Progenitor cell of endocrine pancreas (in vitro differentiated cells): Measurements from ENCODE around the gene KHDRBS2. TPM values are rescaled to one million over a fixed set of nuclear protein-coding genes. Genes with fewer than 3 reads are reported as not detected.

Experiments used
- DNase-seq: peaks from one replicate; pipeline ENCODE4 v3.0.0; 2021; ENCODE audit warnings: low spot score; ENCODE audit not compliant: unreplicated experiment
- H3K27ac Mint-ChIP-seq: 2 replicates; pipeline ENCODE4 v1.8.0; 2021; ENCODE audit warnings: mild to moderate bottlenecking, moderate library complexity, mixed read lengths
- H3K27me3 Mint-ChIP-seq: 2 replicates; pipeline ENCODE4 v1.8.0; 2021; ENCODE audit warnings: mixed read lengths
- H3K36me3 Mint-ChIP-seq: 2 replicates; pipeline ENCODE4 v1.8.0; 2022; ENCODE audit warnings: mixed read lengths; ENCODE audit not compliant: insufficient read depth
- H3K4me1 Mint-ChIP-seq: 2 replicates; pipeline ENCODE4 v1.8.0; 2021; ENCODE audit warnings: low read depth, mixed read lengths
- H3K4me3 Mint-ChIP-seq: 2 replicates; pipeline ENCODE4 v1.8.0; 2021; ENCODE audit warnings: low read depth, mild to moderate bottlenecking, moderate library complexity, mixed read lengths
- H3K9me3 Mint-ChIP-seq: 2 replicates; pipeline ENCODE4 v1.8.0; 2021; ENCODE audit warnings: low read depth, mixed read lengths
- total RNA-seq: library from RNA; stranded (reverse); gene quantifications from 2 replicates; pipeline ENCODE4 v1.2.1, GENCODE V29; 2021
- TF ChIP-seq, protein P1 (sequence below): fragments of 200-600 bp; sonication (generic); IDR thresholded peaks from one replicate; pipeline ENCODE4 v1.5.0; 2021; ENCODE audit warnings: antibody characterized with exemption, mild to moderate bottlenecking; ENCODE audit not compliant: unreplicated experiment

KHDRBS2 gene
- total RNA-seq, 1 donor from 2014 or later: 9.7 TPM

- Mint-ChIP-seq H3K27me3 (no peaks in the 10 kb centered on the region), H3K9me3 (peaks cover 14% of the 10 kb centered on the region), H3K4me3 (no peak overlapping the region), H3K27ac (no peak overlapping the region), H3K36me3 (peaks cover 14% of the 10 kb centered on the region), H3K4me1 (no peaks in the 10 kb centered on the region)
- TF ChIP-seq, protein P1, sequence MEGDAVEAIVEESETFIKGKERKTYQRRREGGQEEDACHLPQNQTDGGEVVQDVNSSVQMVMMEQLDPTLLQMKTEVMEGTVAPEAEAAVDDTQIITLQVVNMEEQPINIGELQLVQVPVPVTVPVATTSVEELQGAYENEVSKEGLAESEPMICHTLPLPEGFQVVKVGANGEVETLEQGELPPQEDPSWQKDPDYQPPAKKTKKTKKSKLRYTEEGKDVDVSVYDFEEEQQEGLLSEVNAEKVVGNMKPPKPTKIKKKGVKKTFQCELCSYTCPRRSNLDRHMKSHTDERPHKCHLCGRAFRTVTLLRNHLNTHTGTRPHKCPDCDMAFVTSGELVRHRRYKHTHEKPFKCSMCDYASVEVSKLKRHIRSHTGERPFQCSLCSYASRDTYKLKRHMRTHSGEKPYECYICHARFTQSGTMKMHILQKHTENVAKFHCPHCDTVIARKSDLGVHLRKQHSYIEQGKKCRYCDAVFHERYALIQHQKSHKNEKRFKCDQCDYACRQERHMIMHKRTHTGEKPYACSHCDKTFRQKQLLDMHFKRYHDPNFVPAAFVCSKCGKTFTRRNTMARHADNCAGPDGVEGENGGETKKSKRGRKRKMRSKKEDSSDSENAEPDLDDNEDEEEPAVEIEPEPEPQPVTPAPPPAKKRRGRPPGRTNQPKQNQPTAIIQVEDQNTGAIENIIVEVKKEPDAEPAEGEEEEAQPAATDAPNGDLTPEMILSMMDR: no peak
- no peak for DNase-seq
Observed at GRCh38 chr6:62162858-62163257, 123.2 kb downstream of the KHDRBS2 start.

DNA sequence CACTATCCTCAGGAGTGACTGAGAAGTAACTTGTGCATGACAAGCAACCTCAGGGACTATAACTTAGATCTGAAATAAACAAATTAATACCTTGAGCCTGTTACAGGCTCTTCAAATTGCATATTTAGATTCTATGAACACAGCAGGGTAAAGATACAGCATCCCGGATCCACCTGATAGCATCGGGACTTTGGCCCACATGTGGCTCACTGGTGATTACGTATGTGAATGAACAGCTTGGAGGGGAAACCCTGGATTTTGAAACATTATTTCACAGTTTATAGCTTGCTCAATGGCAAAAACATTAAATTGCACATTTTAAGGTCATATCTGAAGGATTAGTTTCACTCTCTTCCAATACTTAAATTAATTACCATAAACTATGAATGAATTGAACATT is 133.2 kb downstream of the KHDRBS2 start:
- H3K27ac Mint-ChIP-seq: no peak overlapping the region
- H3K27me3 Mint-ChIP-seq: no peaks in the 10 kb centered on the region
- no peak for DNase-seq
- peaks cover 12% of the 10 kb centered on the region for H3K4me1 Mint-ChIP-seq
- peaks cover 1% of the 10 kb centered on the region for H3K9me3 Mint-ChIP-seq
- no peak overlapping the region for H3K4me3 Mint-ChIP-seq
- TF ChIP-seq, protein P1: no peak
- peaks cover 1% of the 10 kb centered on the region for H3K36me3 Mint-ChIP-seq

DNA sequence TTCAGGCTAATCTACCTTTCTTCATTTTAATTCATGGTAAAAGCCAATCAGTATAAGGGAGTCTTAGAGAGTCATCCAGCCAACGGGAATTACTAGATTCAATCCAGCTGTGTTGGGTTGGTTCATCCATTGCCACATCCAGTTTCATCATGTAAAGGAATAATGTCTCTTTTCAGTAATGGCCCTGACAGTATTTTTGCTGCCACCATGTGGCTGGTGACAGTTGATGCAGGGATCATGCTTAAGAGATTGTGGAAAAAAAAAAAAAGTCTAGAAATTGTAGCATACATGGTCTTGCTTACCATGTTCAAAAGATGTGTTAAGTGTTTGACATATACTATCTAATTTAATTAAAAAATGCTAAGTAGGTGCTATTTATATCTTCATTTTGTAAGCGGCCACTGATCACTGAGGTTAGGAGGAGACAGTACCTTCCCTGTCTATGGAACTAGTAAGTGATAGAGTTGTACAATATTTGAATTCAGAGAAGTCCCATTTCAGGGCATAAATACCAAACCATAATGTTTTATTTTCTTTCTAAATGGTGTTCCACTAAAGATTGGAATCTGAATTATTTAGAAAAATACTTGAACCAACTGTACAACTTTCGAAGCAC is 135.9 kb downstream of the KHDRBS2 start:
- no peak for DNase-seq
- H3K4me3 Mint-ChIP-seq: no peak overlapping the region
- H3K4me1 Mint-ChIP-seq: peaks cover 18% of the 10 kb centered on the region
- TF ChIP-seq, protein P1: peak; percentile 83
- H3K27me3 Mint-ChIP-seq: no peaks in the 10 kb centered on the region
- H3K9me3 Mint-ChIP-seq: no peaks in the 10 kb centered on the region
- no peaks in the 10 kb centered on the region for H3K36me3 Mint-ChIP-seq
- H3K27ac Mint-ChIP-seq: peak overlapping the region; percentile 5

DNA sequence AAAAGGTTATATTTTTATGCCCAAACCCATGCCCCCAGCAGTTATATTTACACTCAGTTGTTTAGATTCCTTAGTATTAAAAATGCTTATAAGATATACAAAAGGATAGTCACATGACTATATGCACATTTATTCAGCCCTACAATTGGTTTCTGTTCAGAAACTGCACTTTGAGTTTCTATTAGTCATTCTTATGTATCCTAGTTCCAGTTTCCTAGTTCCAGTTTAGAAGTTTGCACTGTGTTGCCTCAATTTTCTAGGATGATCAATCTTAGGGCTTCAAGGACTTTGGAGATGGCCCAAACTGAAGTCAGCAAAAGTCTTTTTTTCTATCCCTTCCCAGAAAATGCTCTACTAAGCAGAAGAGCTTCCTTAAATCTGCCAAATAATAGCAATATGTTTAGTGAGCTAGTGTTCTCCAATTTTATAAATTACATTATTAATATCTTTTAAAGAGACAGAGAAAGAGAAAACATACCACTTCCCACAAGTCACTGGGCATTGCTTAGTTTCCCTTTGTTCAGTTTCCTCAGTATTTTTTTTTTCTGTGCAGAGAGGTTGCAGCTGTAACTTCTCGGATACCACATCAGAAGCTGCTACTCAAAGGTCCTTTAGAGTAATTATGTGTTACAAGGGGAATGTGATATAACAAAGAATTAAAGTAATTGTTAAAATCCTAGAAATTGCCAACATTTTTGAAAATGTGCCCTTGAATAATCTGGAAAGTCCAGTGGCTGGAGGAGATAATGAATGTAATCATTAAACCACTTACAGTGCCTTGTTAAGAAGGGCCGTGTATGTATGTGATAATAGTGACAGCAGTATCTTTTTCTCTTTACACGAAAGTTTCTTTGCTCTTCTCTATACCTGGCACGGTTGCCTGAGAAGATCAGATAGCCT is 138.8 kb downstream of the KHDRBS2 start:
- Mint-ChIP-seq H3K27me3 (no peaks in the 10 kb centered on the region), H3K27ac (peak overlapping the region; percentile 62), H3K9me3 (no peaks in the 10 kb centered on the region), H3K36me3 (no peaks in the 10 kb centered on the region), H3K4me3 (no peak overlapping the region), H3K4me1 (peaks cover 19% of the 10 kb centered on the region)
- DNase-seq: no peak
- TF ChIP-seq, protein P1: no peak

- TF ChIP-seq, protein P1: no peak
- H3K27me3 Mint-ChIP-seq: no peaks in the 10 kb centered on the region
- no peak for DNase-seq
- H3K4me3 Mint-ChIP-seq: no peak overlapping the region
- peaks cover 11% of the 10 kb centered on the region for H3K9me3 Mint-ChIP-seq
- no peak overlapping the region for H3K27ac Mint-ChIP-seq
- no peaks in the 10 kb centered on the region for H3K4me1 Mint-ChIP-seq
- H3K36me3 Mint-ChIP-seq: peaks cover 11% of the 10 kb centered on the region
Observed at GRCh38 chr6:62129127-62129526, 156.9 kb downstream of the KHDRBS2 start.
